Activated gamma-delta T cell treated with anti-CD3 and anti-CD28 coated beads, Interleukin-2, amount 50 U/mL, for 16 hours (primary cell): ENCODE data around the gene TSPAN2.

Experiments
- DNase-seq: peaks from one replicate; pipeline ENCODE4 v3.0.0-alpha.2; 2020; ENCODE audit warnings: low read depth

The TSPAN2 gene

DNA sequence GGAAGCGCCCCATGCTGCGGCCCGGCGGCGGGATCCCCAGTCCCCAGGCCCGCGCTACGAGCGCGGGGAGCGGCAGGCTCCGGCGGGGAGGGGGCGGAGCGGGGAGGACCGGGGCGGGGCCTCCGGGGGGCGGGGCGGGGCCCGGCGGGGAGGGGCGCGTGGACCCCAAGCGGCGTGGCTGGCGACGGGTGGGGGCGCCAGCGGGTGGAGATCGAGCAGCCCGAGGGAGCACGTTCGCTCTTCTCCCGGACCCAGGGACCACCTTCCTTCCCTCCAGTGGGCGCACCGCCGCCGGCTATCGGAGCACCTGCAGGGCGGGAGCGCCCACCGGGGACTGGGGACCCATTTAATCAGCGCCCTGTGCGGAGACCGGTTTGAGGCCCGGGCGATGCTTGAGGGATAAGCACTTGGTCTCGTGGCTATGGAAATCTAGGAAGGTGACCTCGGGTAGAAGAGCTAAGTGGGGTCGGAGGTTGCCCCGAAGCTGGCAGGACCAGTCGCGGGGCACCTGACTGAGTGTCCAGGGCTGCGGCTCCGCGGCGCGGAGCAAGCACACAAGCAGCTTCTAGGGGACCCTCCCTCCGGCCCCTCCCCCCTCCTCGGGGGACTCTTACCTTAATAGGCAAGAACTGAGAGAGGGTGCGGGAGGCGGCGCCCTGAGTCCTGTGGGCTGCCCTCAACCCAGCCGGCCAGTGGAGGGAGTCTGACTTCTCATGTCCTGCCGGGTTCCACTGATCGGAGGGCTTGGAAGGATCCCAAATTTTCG lies at the start of gene TSPAN2:
TSS of gene TSPAN2 (minus strand) at position 84 of the 766 bp plus-strand sequence. CDS start at position 13, 71 bp downstream.
- DNase-seq = peak; percentile 48

DNA sequence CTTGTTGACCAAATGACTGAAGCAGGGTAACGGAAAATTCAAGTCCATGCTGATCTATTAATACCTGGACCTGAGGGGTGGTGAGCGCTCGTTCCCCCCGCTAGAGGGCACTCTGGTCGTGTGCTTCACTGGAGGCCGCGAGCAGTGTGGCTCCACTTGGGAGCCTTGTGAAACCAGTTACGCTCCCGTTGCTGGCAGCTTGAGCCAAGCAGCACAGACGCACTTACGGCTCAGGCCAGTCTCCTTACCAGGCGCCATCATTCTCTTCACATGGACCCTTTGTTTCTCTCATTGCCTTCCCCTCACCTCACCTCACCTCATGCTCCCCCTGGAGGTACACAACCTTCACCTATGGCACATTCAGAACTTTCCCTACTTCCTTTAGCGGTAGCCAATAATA lies 49.7 kb upstream of the TSPAN2 start:
- DNase-seq = peak; percentile 39

- DNase-seq = no peak
These were observed 49.0 kb upstream of the TSPAN2 start for GRCh38 chr1:115138271-115138670.

DNA sequence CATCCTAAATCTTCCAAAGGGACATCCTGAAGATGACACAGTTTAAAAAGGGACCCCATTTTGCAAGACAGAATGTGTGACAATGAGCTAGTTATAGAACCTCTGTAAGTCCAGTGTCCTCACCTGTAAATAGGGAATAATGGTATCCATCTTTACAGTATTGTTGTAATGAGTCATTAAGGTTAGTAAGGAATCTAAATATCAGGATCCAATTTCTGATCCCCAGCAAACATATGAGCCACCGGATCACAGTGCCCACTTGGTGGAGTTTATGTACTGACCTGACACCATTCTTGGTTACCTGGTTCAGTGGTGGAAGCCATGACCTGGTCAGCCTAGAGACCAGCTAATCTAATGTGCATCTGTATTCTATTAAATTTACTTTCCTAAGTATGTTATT lies 47.9 kb upstream of the TSPAN2 start:
- no peak for DNase-seq

DNA sequence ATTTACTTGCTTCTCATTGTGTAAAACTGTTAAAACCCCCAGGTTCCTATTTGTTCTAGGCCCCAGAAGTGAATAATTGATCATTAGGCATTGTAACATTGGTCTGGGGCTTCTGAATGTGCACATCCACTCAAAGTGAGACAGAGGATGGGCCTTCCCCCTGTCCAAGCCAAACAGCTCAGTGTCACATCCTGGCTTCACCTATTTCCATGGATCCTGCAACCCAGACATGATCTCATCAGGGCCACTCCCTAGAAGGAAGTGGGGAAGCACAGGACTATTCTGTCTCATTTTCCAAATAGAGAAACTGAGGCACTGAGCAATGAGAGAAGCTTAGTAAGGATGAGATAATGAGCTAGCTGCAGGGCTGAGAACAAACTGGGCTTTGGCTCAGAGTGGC lies 47.4 kb upstream of the TSPAN2 start:
- no peak for DNase-seq

DNA sequence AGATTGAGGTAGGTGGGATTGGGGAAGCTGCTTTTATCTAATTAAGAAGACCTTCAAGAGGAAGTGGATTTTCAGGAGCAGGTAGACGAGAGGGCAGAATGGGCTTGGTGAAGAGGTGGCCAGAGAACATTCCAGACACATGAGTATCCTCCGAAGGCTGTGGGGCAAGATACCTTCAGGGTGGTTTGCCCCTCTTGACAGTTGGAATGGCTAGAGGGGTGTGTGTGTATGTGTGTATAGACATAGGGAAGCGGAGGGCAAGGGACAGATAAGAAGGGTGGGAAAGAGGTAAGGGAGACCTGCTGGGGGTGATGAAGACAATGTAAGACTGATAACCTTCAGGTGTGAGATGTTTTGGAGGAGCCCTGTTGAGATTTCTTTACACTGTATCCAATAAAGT lies 46.8 kb upstream of the TSPAN2 start:
- DNase-seq = no peak

DNA sequence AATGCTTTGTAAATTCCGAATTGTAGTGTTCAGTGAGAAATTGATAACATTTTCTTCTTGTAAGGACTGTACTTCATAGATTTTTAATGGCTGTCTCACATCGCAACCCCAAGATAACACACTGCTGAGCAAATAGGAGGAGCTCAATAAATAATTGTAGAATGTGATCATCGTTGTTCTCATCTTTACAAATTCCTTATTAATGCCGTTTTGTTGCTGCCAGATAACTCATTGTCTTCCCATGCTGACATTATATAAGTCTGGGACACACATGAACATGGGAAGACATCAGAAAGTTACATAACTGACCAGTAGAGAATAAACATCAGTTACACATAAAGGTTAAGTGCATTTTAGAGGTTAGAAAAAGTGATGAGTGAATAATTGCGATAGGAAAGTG lies 46.4 kb upstream of the TSPAN2 start:
- no peak for DNase-seq

- no peak for DNase-seq
These were observed 45.7 kb upstream of the TSPAN2 start for GRCh38 chr1:115134850-115135480.

DNA sequence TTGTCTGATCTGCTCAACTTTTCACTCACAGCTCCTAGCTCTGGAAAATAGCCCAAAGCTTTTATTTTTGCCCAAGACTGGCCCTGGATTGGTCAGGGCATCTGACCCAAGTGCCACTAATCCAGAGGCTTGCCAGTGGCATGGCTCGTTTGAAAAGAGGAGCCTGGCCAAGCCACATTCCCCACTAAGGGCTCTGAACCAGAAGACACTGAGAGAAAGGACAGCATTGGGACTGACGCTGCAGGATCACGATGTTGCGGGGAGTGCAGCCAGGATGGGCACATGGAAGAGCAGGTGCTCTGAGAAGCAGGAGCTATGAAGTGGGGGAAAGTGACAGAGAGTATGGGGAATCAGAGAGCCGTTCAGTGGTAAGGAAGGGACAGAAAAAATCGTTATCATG lies 44.9 kb upstream of the TSPAN2 start:
- no peak for DNase-seq

- DNase-seq = no peak
These were observed 44.1 kb upstream of the TSPAN2 start for GRCh38 chr1:115133440-115133839.

GRCh38 chr1:115130786-115131185 lies 41.5 kb upstream of the TSPAN2 start:
- DNase-seq = no peak

DNA sequence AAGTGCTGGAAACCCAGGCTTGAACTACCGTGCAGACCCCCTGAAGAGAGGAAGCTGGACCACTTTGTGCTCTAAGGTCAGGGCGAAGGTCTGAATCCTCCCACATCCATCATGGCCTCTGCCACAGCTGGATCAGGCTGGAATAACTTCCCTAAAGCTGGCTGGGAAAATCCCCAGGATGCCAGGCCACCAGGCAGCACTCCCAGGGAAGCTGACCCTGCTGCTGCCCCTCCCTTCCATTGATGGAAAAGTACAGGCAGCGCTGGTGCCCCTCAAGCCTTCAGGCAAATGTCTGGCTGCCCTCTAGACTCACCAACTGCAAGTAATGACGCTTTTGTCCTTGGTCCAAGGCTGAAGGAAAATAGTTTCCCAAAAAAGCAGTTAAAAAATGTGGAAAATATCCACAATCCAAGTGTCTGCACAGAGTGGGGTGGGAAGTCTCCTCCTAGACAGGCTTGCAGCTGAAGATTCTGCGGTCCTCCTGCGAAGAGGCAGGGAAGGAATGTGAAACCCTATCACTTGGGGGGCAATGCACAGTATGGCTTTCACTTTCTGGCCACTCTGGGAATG lies 39.9 kb upstream of the TSPAN2 start:
- DNase-seq = no peak

DNA sequence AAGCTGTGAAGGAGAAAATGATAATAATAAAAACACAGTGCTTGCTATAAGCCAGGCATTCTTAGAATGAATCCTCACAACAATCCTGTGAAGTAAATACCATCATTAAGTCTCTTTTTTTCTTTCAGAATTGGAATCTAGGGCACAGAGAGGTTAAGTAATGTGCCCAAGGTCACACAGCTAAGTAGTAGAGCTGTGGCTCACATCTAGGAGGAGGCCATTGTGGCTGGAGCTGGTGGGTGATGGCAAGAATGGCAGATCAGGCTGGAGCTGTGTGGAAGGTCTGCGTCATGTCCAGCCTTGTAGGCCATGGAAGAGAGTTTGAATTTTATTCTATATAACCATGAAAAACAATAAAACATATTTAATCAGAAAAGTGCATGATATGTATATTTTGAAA lies 38.2 kb upstream of the TSPAN2 start:
- no peak for DNase-seq

GRCh38 chr1:115126516-115126915 lies 37.2 kb upstream of the TSPAN2 start:
- no peak for DNase-seq

DNA sequence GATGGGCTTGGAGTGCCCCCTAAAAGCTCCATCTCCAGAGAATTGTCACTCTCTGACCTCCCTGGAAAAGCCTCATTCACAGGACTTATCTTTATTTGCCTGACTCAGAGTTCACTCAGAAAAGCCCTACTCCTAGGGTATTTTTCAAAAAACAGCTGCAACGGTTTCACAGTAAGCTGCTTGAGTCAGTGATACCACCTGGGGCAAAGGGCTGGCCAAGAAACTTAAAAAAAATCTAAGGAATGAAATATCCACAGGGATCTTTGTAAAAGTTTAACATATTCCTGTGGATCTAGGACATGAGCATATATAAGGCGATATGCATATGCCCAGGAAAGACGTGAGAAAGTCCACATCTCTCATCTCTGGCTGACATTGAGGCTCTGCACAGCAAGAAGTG lies 33.8 kb upstream of the TSPAN2 start:
- no peak for DNase-seq

- DNase-seq = no peak
These were observed 32.5 kb upstream of the TSPAN2 start for GRCh38 chr1:115121793-115122192.

DNA sequence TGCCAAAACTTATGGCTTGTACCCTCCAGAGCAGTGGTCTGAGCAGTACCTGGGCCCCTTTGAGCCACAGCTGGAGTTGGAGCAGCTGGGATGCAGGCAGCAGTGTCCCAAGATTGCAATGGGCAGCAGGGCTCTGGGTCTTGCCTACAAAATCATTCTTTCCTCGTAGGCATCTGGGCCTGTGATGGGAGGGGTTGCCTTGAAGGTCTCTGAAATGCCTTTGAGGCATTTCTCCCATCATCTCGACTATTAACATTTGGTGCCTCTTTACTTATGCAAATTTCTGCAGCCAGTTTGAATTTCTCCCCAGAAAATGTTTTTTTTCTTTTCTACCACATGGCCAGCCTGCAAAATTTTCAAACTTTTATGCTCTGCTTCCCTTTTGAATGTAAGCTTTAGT lies 31.0 kb upstream of the TSPAN2 start:
- no peak for DNase-seq

- no peak for DNase-seq
These were observed 29.3 kb upstream of the TSPAN2 start for GRCh38 chr1:115118611-115119010.

DNA sequence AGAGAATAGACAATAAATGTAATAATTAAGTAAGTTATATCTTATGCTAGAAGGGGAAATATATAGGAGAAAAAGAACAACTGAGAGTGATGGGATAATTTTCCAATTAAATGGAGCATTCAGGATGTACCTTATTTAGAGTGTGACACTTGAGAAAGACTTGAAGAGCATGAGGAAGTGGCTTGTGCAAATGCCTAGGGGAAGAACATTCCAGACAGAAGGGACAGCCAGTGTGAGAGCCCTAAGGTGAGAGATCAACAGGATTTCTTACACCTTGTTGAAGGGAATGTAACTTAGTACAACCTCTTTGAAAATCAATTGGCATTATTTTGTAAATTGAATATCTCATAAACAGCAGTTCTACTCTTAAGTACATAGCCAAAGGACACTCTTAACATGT lies 28.8 kb upstream of the TSPAN2 start:
- no peak for DNase-seq

DNA sequence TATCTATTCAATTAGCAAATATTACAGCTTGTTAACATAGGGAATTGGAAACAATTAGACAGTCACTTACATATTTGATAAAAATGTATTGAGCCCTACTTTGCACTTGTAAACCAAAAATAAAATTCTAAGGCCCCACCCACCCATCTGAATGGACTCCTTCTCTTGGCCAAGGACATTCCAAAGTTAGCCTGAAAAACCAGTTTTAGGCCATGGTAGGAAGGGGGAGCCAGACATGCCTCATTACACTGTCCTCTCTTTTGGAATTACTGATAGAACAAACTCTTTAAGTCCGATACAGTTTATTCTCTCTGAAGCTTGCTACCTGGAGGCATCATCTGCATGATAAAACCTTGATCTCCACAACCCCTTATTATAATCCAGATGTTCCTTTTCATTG lies 28.0 kb upstream of the TSPAN2 start:
- no peak for DNase-seq

- no peak for DNase-seq
These were observed 27.2 kb upstream of the TSPAN2 start for GRCh38 chr1:115116512-115116911.

- DNase-seq = no peak
These were observed 26.3 kb upstream of the TSPAN2 start for GRCh38 chr1:115115521-115116161.

DNA sequence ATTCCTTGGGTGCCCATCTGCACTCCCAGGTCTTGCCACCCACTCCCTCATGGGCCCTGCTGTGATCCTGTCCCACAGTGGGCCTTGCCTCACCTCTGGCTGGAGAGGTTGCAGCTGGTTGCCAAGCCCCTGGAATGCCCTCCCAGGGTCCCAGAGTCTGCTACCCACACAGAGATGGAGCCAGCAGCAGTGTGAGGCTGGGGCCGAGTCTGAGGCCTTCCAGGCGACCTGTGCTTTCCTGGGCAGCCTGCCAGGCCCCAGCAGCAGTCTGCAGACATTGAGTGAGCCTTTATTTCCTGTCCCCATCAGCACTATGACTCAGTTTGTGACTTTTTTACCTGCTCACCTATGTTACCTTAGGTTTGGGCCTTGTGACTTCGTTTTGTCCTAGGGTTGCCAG lies 25.0 kb upstream of the TSPAN2 start:
- no peak for DNase-seq
